D721Med (cell line): ENCODE data around the gene TLCD2.

Experiments used
- DNase-seq: peaks from one replicate; pipeline ENCODE4 v3.0.0; 2011; ENCODE audit warnings: low spot score; ENCODE audit not compliant: insufficient read length
- FAIRE-seq: peaks from 2 replicates; lab custom pipeline; 2011; peaks lifted over from hg19 to GRCh38; lab: Jason Lieb, UNC
- CTCF ChIP-seq: IDR thresholded peaks from 2 replicates; pipeline ENCODE4 v1.5.1; 2012; ENCODE audit warnings: mild to moderate bottlenecking, control low read depth; ENCODE audit not compliant: insufficient read depth; ENCODE audit errors: missing control alignments

TLCD2 gene

GRCh38 chr17:1714427-1714979 is 4.3 kb upstream of the TLCD2 start:
- FAIRE-seq: no peak
- TF ChIP-seq CTCF: no peak
- DNase-seq: no peak

GRCh38 chr17:1713878-1714426 is 3.8 kb upstream of the TLCD2 start:
- no peak for FAIRE-seq
- DNase-seq: peak; percentile 66
- TF ChIP-seq CTCF: peak; percentile 53

DNA sequence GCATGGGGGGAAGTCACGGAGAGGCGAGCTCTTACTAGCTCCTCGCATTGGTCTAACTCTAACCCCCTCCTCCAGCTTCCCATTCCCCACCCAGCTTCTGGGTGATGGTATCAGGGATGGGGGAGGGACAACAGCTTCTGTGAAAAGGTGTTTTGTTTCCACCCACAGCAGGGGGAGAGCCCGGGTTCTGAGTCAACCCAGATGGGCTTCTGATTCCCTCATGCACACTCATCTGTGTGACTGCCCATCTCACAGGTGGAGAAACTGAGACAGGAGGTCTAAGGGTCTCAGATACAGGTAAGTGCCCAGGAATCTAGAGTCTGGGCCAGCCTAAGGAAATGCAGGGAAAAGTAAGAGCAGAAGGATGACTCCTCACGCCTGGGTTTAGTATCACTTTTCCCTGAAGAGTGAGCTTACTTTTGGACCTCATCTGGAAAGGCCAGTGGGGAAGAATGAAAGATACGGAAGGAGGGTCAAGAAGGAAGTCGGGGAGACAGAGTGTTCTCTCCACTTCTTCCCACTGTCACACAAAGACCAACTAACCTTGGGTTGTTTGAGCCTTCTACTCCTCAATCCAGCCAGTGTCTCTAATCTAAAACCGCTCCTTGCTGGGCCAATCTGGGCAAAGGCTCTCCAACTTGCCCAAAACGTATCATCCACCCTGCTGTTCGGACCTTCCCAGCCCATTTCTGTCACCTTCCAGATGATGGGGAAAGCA is 3.1 kb upstream of the TLCD2 start:
- TF ChIP-seq CTCF: no peak
- DNase-seq: no peak
- no peak for FAIRE-seq

DNA sequence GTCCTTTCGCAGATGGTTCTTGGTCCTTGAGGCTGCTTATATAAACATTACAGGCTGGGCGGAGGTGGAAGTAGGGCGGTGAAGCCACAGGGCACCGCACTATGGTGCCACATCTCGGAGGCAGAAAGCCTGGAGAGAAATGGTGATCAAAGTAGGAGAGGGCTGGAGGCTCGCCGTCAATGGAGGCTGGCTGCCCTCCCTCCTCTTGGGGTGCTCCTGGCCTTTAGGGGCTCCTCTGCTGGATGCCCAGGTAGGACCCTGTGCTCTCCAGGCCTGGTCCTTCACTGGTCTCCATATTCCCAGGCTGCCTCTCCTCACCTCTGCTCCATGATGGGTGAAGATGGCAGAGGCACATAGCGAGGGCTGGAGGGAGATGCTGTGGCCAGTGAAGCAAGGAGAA is 2.1 kb upstream of the TLCD2 start:
- no peak for DNase-seq
- TF ChIP-seq CTCF: no peak
- FAIRE-seq: no peak

- FAIRE-seq: no peak
- no peak for TF ChIP-seq CTCF
- no peak for DNase-seq
Measured at GRCh38 chr17:1711804-1712203, 1.6 kb upstream of the TLCD2 start.

DNA sequence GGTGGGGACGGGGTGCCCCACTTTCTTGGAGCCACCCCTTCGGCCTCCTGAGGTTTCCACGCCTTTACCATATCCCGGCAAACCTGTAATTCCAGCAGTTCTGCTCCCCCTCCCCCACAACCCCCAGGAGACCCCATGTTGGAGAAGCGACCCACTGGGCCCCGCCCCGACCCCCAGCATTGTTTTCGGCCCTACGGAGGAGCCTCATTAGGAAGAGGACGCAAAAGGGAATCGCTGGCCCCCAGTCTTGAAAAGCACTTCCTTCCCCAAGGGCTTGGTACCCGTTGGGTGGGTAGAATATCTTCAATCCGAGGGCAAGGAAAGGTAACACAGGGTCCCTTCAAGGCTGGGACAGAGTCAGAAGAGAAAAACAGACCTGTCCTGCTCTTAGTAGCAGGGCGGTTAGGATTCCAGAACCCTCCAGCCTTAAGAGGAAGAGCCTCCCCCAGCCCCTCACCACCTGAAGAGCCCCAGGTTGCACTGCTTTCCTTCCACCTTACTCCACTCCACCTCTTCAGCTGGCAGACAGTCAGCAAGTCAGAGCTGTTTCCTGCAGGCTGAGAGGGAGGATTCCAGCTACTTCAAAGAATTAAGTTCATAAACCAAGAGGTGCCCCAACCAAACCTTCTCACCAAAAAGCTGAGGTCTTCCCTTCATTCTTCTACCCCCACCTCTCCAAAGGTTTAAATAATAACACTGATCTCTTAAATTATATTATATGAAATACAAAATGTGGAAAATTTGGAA is 803 bp upstream of the TLCD2 start:
- TF ChIP-seq CTCF: no peak
- FAIRE-seq: no peak
- no peak for DNase-seq
